ENCODE measurements around the gene DNAI4.

DNAI4 gene

GRCh38 chr1:66769512-66770229 lies 155.0 kb downstream of the DNAI4 start:
- DNase-seq (ENCODE audit: low spot score) = no peak

GRCh38 chr1:66768965-66769364 lies 155.7 kb downstream of the DNAI4 start:
- no peak for DNase-seq (ENCODE audit: low spot score)

DNA sequence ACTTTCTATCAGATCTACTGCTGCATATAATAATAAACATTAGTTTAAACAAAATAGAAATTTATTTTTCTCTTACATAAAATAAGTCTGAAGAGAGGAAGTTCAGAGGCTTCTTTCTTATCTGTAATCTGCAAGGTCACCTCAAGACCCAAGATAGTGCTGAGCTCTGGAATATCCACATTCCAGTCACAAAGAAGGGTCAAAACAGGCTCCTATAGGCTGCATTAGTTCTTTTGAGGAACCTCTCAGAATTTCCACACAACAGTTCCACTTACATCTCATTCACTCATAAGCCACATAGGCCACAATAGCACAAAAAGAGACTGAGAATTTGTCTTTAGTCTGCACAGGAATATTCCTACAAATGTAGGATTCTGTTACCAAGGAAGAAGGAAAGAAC lies 157.0 kb downstream of the DNAI4 start:
- no peak for DNase-seq (ENCODE audit: low spot score)

DNA sequence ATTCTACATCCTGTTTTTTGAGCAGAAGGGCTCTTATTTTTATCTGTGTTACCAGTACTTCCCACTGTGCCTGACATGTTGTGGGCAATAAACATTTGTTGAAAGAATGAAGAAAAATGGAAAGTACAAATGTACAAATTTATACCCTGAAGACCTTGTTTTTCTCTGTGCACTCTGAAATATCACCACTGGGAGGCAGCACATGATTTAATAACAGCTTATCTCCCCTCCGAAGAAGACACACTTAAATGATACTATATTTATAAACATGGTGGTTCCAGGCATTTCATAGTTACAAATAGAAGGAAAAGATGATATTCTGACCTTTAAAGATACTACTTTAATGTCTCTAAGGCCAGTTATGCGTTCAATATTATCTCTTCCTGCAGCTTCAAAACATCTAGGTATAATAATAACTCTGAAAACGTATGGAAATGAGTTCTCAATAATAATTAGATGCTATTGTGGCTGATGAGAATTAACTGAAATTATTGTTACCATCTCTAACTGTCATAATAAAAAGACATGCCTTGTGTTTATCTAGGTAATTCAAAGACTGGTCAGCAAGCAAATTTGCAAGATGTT lies 159.6 kb downstream of the DNAI4 start:
- peak; percentile 52 for DNase-seq (ENCODE audit: low spot score)
